ENCODE measurements around the gene OAT. TPM values are rescaled to one million over a fixed set of nuclear protein-coding genes. Genes with fewer than 3 reads are reported as not detected.
"Not testable (repeated sequence)": the region's sequence is repeated elsewhere in the genome, so short reads cannot be mapped to it uniquely, and the experiment has no call there.

Gene OAT
- total RNA-seq, 6 experiments from 2014 or later = 126 to 158 (median 137) TPM

- Mint-ChIP-seq H3K27ac (no peak overlapping the region), H3K27me3 (ENCODE audit: insufficient read depth) (peaks cover 73% of the 10 kb centered on the region), H3K9me3 (no peaks in the 10 kb centered on the region), H3K36me3 (ENCODE audit: low read depth) (no peaks in the 10 kb centered on the region), H3K4me1 (ENCODE audit: low read depth) (peaks cover 6% of the 10 kb centered on the region; the same call in 1 of the 2 replicates), H3K4me3 (no peak overlapping the region)
- TF ChIP-seq CTCF (IDR thresholded peaks at IDR 0.05) = no peak
- DNase-seq = no peak
Measured at GRCh38 chr10:124446830-124447750, 28.4 kb upstream of the OAT start.

- H3K27ac Mint-ChIP-seq; H3K36me3 Mint-ChIP-seq (ENCODE audit: low read depth); H3K4me1 Mint-ChIP-seq (ENCODE audit: low read depth); DNase-seq; H3K4me3 Mint-ChIP-seq; H3K9me3 Mint-ChIP-seq: not testable (repeated sequence)
- peaks cover 42% of the 10 kb centered on the region for H3K27me3 Mint-ChIP-seq (ENCODE audit: insufficient read depth)
Measured at GRCh38 chr10:124441694-124442093, 23.0 kb upstream of the OAT start.

GRCh38 chr10:124436191-124436638 lies 17.5 kb upstream of the OAT start:
- H3K36me3 Mint-ChIP-seq (ENCODE audit: low read depth) = no peaks in the 10 kb centered on the region
- H3K4me3 Mint-ChIP-seq = no peak overlapping the region
- H3K27me3 Mint-ChIP-seq (ENCODE audit: insufficient read depth) = peaks cover 10% of the 10 kb centered on the region
- no peak for DNase-seq
- H3K9me3 Mint-ChIP-seq = no peaks in the 10 kb centered on the region
- TF ChIP-seq CTCF (IDR thresholded peaks at IDR 0.05) = no peak
- H3K4me1 Mint-ChIP-seq (ENCODE audit: low read depth) = no peaks in the 10 kb centered on the region
- H3K27ac Mint-ChIP-seq = no peak overlapping the region

- H3K27ac Mint-ChIP-seq; DNase-seq; H3K27me3 Mint-ChIP-seq (ENCODE audit: insufficient read depth); H3K4me3 Mint-ChIP-seq; H3K4me1 Mint-ChIP-seq (ENCODE audit: low read depth); H3K9me3 Mint-ChIP-seq; H3K36me3 Mint-ChIP-seq (ENCODE audit: low read depth): not testable (repeated sequence)
Measured at GRCh38 chr10:124435683-124436082, 17.0 kb upstream of the OAT start.

GRCh38 chr10:124433461-124433860 lies 14.7 kb upstream of the OAT start:
- no peaks in the 10 kb centered on the region for H3K36me3 Mint-ChIP-seq (ENCODE audit: low read depth)
- H3K27ac Mint-ChIP-seq = no peak overlapping the region
- peaks cover 18% of the 10 kb centered on the region for H3K27me3 Mint-ChIP-seq (ENCODE audit: insufficient read depth)
- no peaks in the 10 kb centered on the region for H3K4me1 Mint-ChIP-seq (ENCODE audit: low read depth)
- no peak for TF ChIP-seq CTCF (IDR thresholded peaks at IDR 0.05)
- no peaks in the 10 kb centered on the region for H3K9me3 Mint-ChIP-seq
- no peak overlapping the region for H3K4me3 Mint-ChIP-seq
- DNase-seq = no peak

GRCh38 chr10:124430077-124430476 lies 11.4 kb upstream of the OAT start:
- H3K36me3 Mint-ChIP-seq (ENCODE audit: low read depth) = no peaks in the 10 kb centered on the region
- DNase-seq = no peak
- H3K27me3 Mint-ChIP-seq (ENCODE audit: insufficient read depth) = peaks cover 26% of the 10 kb centered on the region
- no peaks in the 10 kb centered on the region for H3K4me1 Mint-ChIP-seq (ENCODE audit: low read depth)
- H3K4me3 Mint-ChIP-seq = no peak overlapping the region
- H3K27ac Mint-ChIP-seq = no peak overlapping the region
- TF ChIP-seq CTCF (IDR thresholded peaks at IDR 0.05) = no peak
- H3K9me3 Mint-ChIP-seq = no peaks in the 10 kb centered on the region

Measured in HFFc6 (cell line).